ENCODE data around the gene RUNX1.

RUNX1 gene

GRCh38 chr21:34890724-34891612 lies 158.1 kb downstream of the RUNX1 start:
- peak overlapping the region; percentile 75 for H3K4me3 ChIP-seq (ENCODE audit: low read depth, low read length)

GRCh38 chr21:34890470-34890723 lies 158.7 kb downstream of the RUNX1 start:
- DNase-seq (ENCODE audit: low read depth) = no peak

More at GRCh38 chr21:34890724-34891612, 158.1 kb downstream of the RUNX1 start:
- peak; percentile 88 for DNase-seq (ENCODE audit: low read depth)
- TF ChIP-seq CTCF (IDR thresholded peaks at IDR 0.05; ENCODE audit: low read depth, low read length) (no peak), MAX (IDR thresholded peaks at IDR 0.05; ENCODE audit: low read depth, low read length) (peak; percentile 14)

GRCh38 chr21:34889676-34890469 lies 159.2 kb downstream of the RUNX1 start:
- TF ChIP-seq MAX (IDR thresholded peaks at IDR 0.05; ENCODE audit: low read depth, low read length) = peak; percentile 81
- TF ChIP-seq MYC (IDR thresholded peaks at IDR 0.05; ENCODE audit: low read depth, low read length) = peak; percentile 79
- TF ChIP-seq CTCF (IDR thresholded peaks at IDR 0.05; ENCODE audit: low read depth, low read length) = peak; percentile 27
- peak; percentile 17 for TF ChIP-seq POLR2A (IDR thresholded peaks at IDR 0.05; ENCODE audit: extremely low read depth, insufficient read length)
- peak; percentile 92 for DNase-seq (ENCODE audit: low read depth)
- H3K4me3 ChIP-seq (ENCODE audit: low read depth, low read length) = peak overlapping the region; percentile 75

More at GRCh38 chr21:34890470-34890723, 158.7 kb downstream of the RUNX1 start:
- peak overlapping the region; percentile 75 for H3K4me3 ChIP-seq (ENCODE audit: low read depth, low read length)
- TF ChIP-seq MAX (IDR thresholded peaks at IDR 0.05; ENCODE audit: low read depth, low read length) (no peak), MYC (IDR thresholded peaks at IDR 0.05; ENCODE audit: low read depth, low read length) (no peak), CTCF (IDR thresholded peaks at IDR 0.05; ENCODE audit: low read depth, low read length) (no peak), POLR2A (IDR thresholded peaks at IDR 0.05; ENCODE audit: extremely low read depth, insufficient read length) (no peak)

GRCh38 chr21:34889320-34889675 lies 159.8 kb downstream of the RUNX1 start:
- H3K4me3 ChIP-seq (ENCODE audit: low read depth, low read length) = peak overlapping the region; percentile 65
- DNase-seq (ENCODE audit: low read depth) = no peak
- TF ChIP-seq MYC (IDR thresholded peaks at IDR 0.05; ENCODE audit: low read depth, low read length) (no peak), POLR2A (IDR thresholded peaks at IDR 0.05; ENCODE audit: extremely low read depth, insufficient read length) (peak; percentile 38), CTCF (IDR thresholded peaks at IDR 0.05; ENCODE audit: low read depth, low read length) (no peak)

- TF ChIP-seq MAX (IDR thresholded peaks at IDR 0.05; ENCODE audit: low read depth, low read length) (no peak), CTCF (IDR thresholded peaks at IDR 0.05; ENCODE audit: low read depth, low read length) (no peak), POLR2A (IDR thresholded peaks at IDR 0.05; ENCODE audit: extremely low read depth, insufficient read length) (peak; percentile 88), MYC (IDR thresholded peaks at IDR 0.05; ENCODE audit: low read depth, low read length) (peak; percentile 66; the same call in 1 of the 2 replicates)
- DNase-seq (ENCODE audit: low read depth) = peak; percentile 95
- peak overlapping the region; percentile 99 for H3K4me3 ChIP-seq (ENCODE audit: low read depth, low read length)
These were observed 160.4 kb downstream of the RUNX1 start for GRCh38 chr21:34888569-34889319.
